Fibroblast of skin of scalp (primary cell): Measurements from ENCODE around the gene PROM1.

ENCODE experiments used
- DNase-seq: peaks from one replicate; pipeline ENCODE4 v3.0.0-alpha.2; 2013

The PROM1 gene

DNA sequence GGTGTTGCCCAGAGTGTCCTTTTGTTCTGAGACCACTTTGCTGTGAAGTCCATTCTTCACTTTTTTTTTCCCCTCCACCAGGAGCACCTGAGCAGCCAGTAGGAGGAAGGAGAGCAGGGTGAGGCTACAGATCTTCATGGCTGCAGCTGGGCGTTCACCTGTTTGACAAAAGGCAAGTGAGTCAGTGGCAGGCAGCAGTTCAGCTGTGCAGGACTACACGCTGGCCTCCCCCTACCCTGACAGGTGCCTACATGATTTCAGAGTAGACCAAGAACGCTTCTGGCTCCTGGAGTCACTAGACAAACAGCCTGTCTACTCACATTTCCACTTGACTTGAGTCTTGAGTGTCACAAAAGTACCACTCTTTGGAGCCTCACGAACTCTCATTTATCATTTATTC, 147.3 kb downstream of the PROM1 start:
- no peak for DNase-seq

DNA sequence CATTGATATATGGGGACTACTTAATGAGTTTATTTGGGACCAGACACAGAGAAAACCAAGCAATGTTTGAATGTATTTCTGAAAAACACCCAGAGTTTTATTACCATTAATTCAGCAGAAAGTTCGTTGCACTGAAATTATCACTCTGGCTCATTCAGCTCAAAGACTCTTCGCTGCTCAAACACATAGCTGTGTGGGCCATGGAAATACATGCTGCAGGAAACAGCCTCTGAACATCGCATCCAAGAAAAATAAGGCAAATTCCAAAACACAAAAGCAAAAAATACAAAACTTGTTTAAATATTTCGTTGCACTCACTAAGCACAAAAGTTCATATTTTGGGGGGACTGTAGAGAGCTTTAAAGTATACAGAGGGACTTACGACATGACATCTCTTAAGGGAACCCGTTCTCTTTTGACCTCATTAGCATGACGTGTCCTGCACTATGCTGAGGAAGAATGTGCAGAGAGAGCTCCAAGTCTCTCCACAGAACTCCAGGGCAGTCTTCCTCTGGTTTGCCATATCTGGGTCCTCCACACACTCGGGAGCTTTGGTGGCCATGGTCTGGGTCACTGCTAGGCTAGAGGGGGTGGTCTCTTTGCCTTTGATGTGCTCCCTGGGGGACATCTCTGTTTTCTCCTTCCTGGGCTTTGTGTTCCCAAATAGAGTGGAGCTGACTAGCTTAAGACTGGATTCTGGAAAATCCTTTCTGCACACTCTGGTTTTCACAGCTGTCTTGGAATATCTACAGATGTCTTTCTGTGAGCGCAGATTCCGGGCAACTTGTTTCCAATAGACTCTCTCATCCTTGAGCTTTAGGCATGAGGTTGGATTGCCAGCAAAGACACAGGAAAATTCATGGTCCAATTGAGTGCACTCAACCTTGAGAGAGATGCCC, 148.1 kb downstream of the PROM1 start:
- no peak for DNase-seq

- DNase-seq = no peak
Measured at GRCh38 chr4:15934259-15934658, 149.6 kb downstream of the PROM1 start.

GRCh38 chr4:15931451-15932210, 152.2 kb downstream of the PROM1 start:
- DNase-seq = no peak

- no peak for DNase-seq
Measured at GRCh38 chr4:15930314-15930713, 153.5 kb downstream of the PROM1 start.

DNA sequence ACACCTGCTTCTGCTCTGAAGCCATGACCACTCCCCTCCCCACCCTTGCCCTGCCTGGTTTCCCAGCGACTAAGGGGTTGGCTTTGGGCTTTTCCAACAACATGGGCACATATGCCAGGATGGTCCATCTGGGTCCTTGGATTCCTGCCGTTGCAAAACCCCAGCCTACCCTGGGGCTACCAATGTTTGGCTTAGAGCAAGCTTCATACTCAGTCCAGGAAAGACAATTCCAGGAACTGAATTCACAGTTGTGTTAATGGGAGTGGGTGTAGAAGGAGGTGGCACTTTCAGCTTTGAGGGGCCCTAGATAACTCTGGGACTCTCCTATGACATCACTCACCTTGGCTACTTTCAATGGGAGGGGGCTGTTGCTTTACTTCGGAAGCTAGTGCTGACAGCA, 154.3 kb downstream of the PROM1 start:
- DNase-seq = no peak

- no peak for DNase-seq
Measured at GRCh38 chr4:15928883-15929282, 154.9 kb downstream of the PROM1 start.

DNA sequence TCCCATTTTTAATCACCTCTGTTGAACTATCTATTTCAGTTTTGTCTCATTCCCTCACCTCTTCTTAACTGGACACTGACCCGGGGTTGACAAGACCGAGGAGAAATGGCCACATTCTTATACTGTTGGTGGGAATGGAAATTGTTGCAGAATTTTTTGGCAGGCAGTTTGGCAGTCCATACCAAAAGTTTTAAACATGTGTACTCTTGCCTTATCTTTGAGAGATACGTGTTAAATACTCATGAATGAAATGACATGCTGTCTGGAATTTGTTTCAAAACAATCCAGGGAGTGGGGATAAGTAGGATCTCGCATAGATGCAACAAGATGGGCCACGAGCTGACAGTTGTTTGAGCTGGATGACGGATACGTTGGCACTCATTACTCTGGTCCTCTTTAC, 157.3 kb downstream of the PROM1 start:
- DNase-seq = peak; percentile 36

DNA sequence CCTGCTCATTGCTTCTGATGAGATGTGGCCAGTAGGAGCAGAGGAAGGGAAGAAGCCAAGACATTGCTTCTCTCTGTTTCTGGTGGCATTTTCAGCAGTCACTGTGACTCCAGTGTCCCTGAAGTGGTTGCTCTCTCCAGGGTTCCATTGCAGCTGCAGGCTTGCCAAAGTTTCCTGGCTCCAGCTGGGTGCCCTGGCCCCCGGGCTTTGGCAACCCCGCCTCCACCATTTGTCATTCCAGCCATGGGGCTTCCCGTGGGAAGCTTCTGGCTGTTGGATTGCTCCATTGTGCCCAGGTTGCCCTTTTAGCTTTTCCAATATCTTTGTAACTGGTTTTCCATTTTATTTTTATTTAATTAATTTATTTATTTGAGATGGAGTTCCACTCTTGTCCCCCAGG, 158.0 kb downstream of the PROM1 start:
- no peak for DNase-seq

GRCh38 chr4:15921592-15921932, 162.3 kb downstream of the PROM1 start:
- DNase-seq = no peak

- DNase-seq = peak; percentile 98
Measured at GRCh38 chr4:15920723-15921591, 162.9 kb downstream of the PROM1 start.

DNA sequence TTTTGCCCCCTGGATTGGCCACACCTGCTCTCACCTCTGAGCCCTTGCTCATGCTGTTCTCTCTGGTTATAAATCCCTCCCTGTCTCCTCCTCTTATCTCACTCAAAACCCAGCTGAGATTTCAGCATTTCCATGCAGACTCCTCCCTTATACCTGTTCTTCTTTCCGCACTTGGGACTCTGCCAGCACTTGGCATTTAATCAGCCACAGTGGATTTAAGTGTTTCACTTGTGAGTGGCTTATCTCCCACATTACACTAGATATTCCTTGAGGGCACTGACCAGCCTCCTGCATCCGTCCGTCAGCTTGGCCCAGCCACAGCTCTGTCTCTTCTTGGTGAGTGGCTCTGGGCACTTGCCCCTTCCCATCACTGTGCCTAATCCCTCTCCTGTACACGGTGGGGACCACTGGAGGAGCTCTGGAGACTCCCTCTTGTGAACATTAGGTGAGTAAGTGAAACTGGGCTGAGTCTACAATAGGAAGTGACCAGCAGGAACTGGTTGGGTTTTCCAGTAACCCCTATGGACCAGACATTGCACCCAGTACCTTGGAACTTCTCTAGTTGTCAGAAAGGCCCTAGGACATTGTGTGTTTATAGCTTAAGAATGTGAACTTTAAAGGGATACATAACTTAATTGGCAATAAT, 165.2 kb downstream of the PROM1 start:
- DNase-seq = no peak
